K562 (cell line): Measurements from ENCODE around the gene CD1E. TPM values are rescaled to one million over a fixed set of nuclear protein-coding genes. Genes with fewer than 3 reads are reported as not detected.
A peak's percentile ranks its signal among the peaks of the same experiment; 100 is the strongest.

Experiments used
- ATAC-seq: fragments of 200-7000 bp; cut with Tn5 transposase; 3 replicates; pipeline ENCODE4 v1.9.1; 2020; ENCODE audit warnings: moderate library complexity
- BruUV-seq: library from RNA; stranded (reverse); fragments of 400-500 nt; replicated peaks from 2 replicates; lab custom pipeline; 2021; lab: Mats Ljungman, UMichigan
- CTCF ChIA-PET: fragments of 300-600 bp; formaldehyde crosslinking; extraction: SDS; loops from one replicate; lab custom pipeline; 2021; ENCODE audit warnings: low intra/inter-chr PET ratio; lab: Yijun Ruan, JAX
- POLR2A ChIA-PET: fragments of 300-600, 350-650 bp; sonication (Branson Sonifier 250); formaldehyde crosslinking; extraction: SDS; loops from one replicate; lab custom pipeline; 2021; ENCODE audit warnings: antibody characterized with exemption, inconsistent platforms; lab: Yijun Ruan, JAX
- DNase-seq, 4 experiments: peaks; one replicate each; pipeline versions ENCODE4 v3.0.0 to v3.0.0-alpha.2; 2011 to 2018; ENCODE audit warnings: low spot score in 3 of 4, mixed read lengths in 3 of 4; ENCODE audit errors: extremely low read depth in 1 of 4
- FAIRE-seq: peaks from 2 replicates; lab custom pipeline; 2011; peaks lifted over from hg19 to GRCh38; lab: Jason Lieb, UNC
- H2AFZ ChIP-seq: 2 replicates; pipeline ENCODE4 v1.6.0; 2011; ENCODE audit warnings: low read depth, low read length, control low read depth, inconsistent platforms
- H3K27ac ChIP-seq: fragments of 200-600 bp; 3 replicates; pipeline ENCODE4 v1.8.0; 2011; ENCODE audit warnings: low read depth, mild to moderate bottlenecking, control low read depth, inconsistent platforms, low read length, moderate library complexity, mixed read lengths; ENCODE audit errors: extremely low read depth
- H3K27me3 ChIP-seq, 2 experiments: fragments of 300-600 bp in 1 of 2; 2 replicates in 1 of 2; 3 replicates in 1 of 2; pipeline versions ENCODE4 v1.6.0 to v1.8.0; 2011; ENCODE audit warnings: inconsistent platforms in 2 of 2, low read length in 2 of 2, mild to moderate bottlenecking in 1 of 2, mixed read lengths in 1 of 2, moderate library complexity in 1 of 2; ENCODE audit not compliant: control insufficient read depth in 2 of 2, insufficient read depth in 2 of 2
- H3K36me3 ChIP-seq: fragments of 300-600 bp; 3 replicates; pipeline ENCODE4 v1.8.0; 2011; ENCODE audit warnings: mild to moderate bottlenecking, low read length, inconsistent platforms; ENCODE audit not compliant: control insufficient read depth, insufficient read depth
- H3K4me1 ChIP-seq, 2 experiments: fragments of 200-600 bp in 1 of 2; replicated peaks in 1 of 2; 2 replicates in 1 of 2; 3 replicates in 1 of 2; pipeline versions ENCODE4 v1.5.1 to v1.8.0; 2011; ENCODE audit warnings: inconsistent platforms in 2 of 2, low read length in 2 of 2, mild to moderate bottlenecking in 1 of 2, mixed read lengths in 1 of 2, moderate library complexity in 1 of 2; ENCODE audit not compliant: control insufficient read depth in 2 of 2, insufficient read depth in 2 of 2
- H3K4me2 ChIP-seq: 2 replicates; pipeline ENCODE4 v1.6.1; 2011; ENCODE audit warnings: low read length, control low read depth, inconsistent platforms, mixed read lengths; ENCODE audit not compliant: insufficient read depth
- H3K4me3 ChIP-seq: fragments of 200-600 bp; sonication (generic), shearing (Covaris generic); 2 replicates; pipeline ENCODE4 v1.5.1; 2016; ENCODE audit warnings: control low read depth, inconsistent platforms
- H3K79me2 ChIP-seq: fragments of 200-600 bp; 3 replicates; pipeline ENCODE4 v1.8.0; 2011; ENCODE audit warnings: low read length, inconsistent platforms; ENCODE audit not compliant: control insufficient read depth, insufficient read depth
- H3K9ac ChIP-seq, 2 experiments: 2 replicates each; pipeline versions ENCODE4 v1.6.0 to v1.6.1; 2011; ENCODE audit warnings: low read depth in 2 of 2, low read length in 2 of 2, control low read depth in 1 of 2, inconsistent platforms in 1 of 2, mild to moderate bottlenecking in 1 of 2, mixed read lengths in 1 of 2; ENCODE audit not compliant: insufficient read depth in 1 of 2
- H3K9me1 ChIP-seq: one replicate; pipeline ENCODE4 v1.6.0; 2011; ENCODE audit warnings: inconsistent platforms, mild to moderate bottlenecking, low read length, moderate library complexity; ENCODE audit not compliant: control insufficient read depth, insufficient read depth
- H3K9me3 ChIP-seq: replicated peaks from 2 replicates; pipeline ENCODE4 v1.5.1; 2011; ENCODE audit warnings: low read depth, low read length, inconsistent platforms; ENCODE audit not compliant: control insufficient read depth, insufficient read depth
- H4K20me1 ChIP-seq: replicated peaks from 2 replicates; pipeline ENCODE4 v1.6.1; 2011; ENCODE audit warnings: low read length, inconsistent platforms, mixed read lengths; ENCODE audit not compliant: control insufficient read depth, insufficient read depth
- ARHGAP35 ChIP-seq: fragments of 450-650 bp; IDR thresholded peaks from 2 replicates; pipeline ENCODE4 v1.6.1; 2018; ENCODE audit not compliant: partially characterized antibody
- MAFK ChIP-seq: IDR thresholded peaks from 2 replicates; pipeline ENCODE4 v1.6.1; 2011; ENCODE audit warnings: low read length, improper control_type of control experiment
- MYBL2 ChIP-seq, 2 experiments: fragments of 450-650 bp in 1 of 2; sonication (generic) in 1 of 2; formaldehyde crosslinking in 1 of 2; IDR thresholded peaks; 2 replicates each; pipeline versions ENCODE4 v1.6.1 to v1.8.1; 2017 to 2022; ENCODE audit warnings: borderline replicate concordance in 1 of 2, inconsistent platforms in 1 of 2, low read depth in 1 of 2, mild to moderate bottlenecking in 1 of 2, missing genetic modification reagents in 1 of 2, moderate library complexity in 1 of 2
- NFRKB ChIP-seq: fragments of 450-650 bp; IDR thresholded peaks from 2 replicates; pipeline ENCODE4 v1.6.1; 2016; ENCODE audit warnings: low read depth
- NR4A1 ChIP-seq, 2 experiments: fragments of 250-450 bp in 1 of 2; fragments of 450-650 bp in 1 of 2; sonication (Bioruptor Pico) in 1 of 2; IDR thresholded peaks; 2 replicates each; pipeline versions ENCODE4 v1.4.0 to v1.6.1; 2016 to 2020; ENCODE audit warnings: mild to moderate bottlenecking in 2 of 2, missing compliant biosample characterization in 1 of 2, missing genetic modification characterization in 1 of 2, moderate library complexity in 1 of 2
- TCF7 ChIP-seq: sonication (generic); IDR thresholded peaks from 2 replicates; pipeline ENCODE4 v1.6.1; 2016; ENCODE audit warnings: antibody characterized with exemption, borderline replicate concordance
- TGIF2 ChIP-seq: sonication (generic); formaldehyde crosslinking; IDR thresholded peaks from 2 replicates; pipeline ENCODE4 v1.8.1; 2022; ENCODE audit warnings: mild to moderate bottlenecking, missing genetic modification reagents, moderate library complexity
- WGBS: fragments of 100-300 bp; shearing (Covaris generic); methylation state at CpG from one replicate; pipeline ENCODE4 v1.1.6; 2016; ENCODE audit warnings: low coverage, mixed read lengths; ENCODE audit not compliant: insufficient coverage; ENCODE audit errors: missing lambda C conversion rate; 5-methylcytosine and 5-hydroxymethylcytosine counted together
- in situ Hi-C: fragments of 300-500 bp; cut with MboI; formaldehyde crosslinking; loops from 4 replicates; pipeline ENCODE4 v1.15.0; 2018; ENCODE audit warnings: inconsistent platforms, mixed read lengths
- intact Hi-C: fragments of 100-400 bp; cut with micrococcal nuclease; formaldehyde crosslinking; loops from 2 replicates; pipeline ENCODE4 v1.14.2; 2022
- polyA plus RNA-seq, 8 experiments: library from polyadenylated mRNA; depleted of rRNA in 4 of 8; stranded (reverse) in 5 of 8; unstranded in 3 of 8; fragments of >200 nt; fragmentation: Nextera tagmentation in 2 of 8; fragmentation: Illumina TruSeq in 1 of 8; extraction: Ambion mirVana in 2 of 8; extraction: Trizol in 1 of 8; gene quantifications; 2 replicates each; pipeline versions ENCODE4 v1.2.1 to v1.2.3, GENCODE V29; 2011 to 2014; ENCODE audit warnings: inconsistent platforms in 1 of 8, missing spikeins in 1 of 8
- total RNA-seq, 7 experiments: library from RNA; depleted of rRNA in 6 of 7; stranded (reverse); fragments of >200 nt in 6 of 7; fragmentation: Illumina TruSeq in 2 of 7; extraction: Trizol in 2 of 7; gene quantifications; 2 replicates each; pipeline versions ENCODE4 v1.2.1 to v1.2.3, GENCODE V29; 2011 to 2021; ENCODE audit warnings: low replicate concordance in 1 of 7
- TF ChIP-seq, protein P1 (sequence below): fragments of 450-650 bp; formaldehyde crosslinking; conservative IDR thresholded peaks from 2 replicates; pipeline ENCODE4 v1.4.0; 2022; ENCODE audit warnings: mild to moderate bottlenecking, missing genetic modification characterization
- TF ChIP-seq, protein P2 (sequence below): fragments of 250-450 bp; sonication (Bioruptor Pico); IDR thresholded peaks from 2 replicates; pipeline ENCODE4 v1.6.1; 2021; ENCODE audit warnings: mild to moderate bottlenecking
- TF ChIP-seq, protein P3 (sequence below), 3 experiments: IDR thresholded peaks in 2 of 3; conservative IDR thresholded peaks in 1 of 3; 2 replicates each; pipeline ENCODE4 v1.5.1; 2011 to 2012; ENCODE audit warnings: low read length in 3 of 3, mild to moderate bottlenecking in 3 of 3, control low read depth in 2 of 3, improper control_type of control experiment in 1 of 3, inconsistent platforms in 1 of 3, low read depth in 1 of 3, mixed read lengths in 1 of 3, moderate library complexity in 1 of 3; ENCODE audit not compliant: insufficient read depth in 2 of 3

Gene CD1E
- total and polyA plus RNA-seq, 9 of the 15 experiments (the other 6 are each of a cell fraction or from before 2014, with no cell fraction given) = not detected

DNA sequence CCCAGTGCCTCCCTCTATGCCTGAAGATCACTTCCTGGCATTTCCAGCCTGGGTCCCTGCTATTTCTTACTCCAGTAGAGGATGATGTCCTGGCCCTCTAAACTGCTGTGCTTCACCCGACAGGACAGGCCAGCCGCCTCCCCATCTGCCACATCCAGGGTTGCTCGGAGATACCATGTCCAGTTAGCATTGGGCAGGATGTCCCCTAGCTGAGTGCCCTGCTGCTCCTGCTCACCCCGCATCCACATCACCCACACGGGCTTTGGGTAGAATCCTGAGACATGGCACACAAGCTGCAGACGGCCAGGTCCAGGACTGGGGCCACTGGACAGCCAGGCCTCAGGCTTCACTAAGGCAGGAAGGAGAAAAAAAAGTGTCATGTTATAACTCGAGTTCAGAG lies 24.4 kb upstream of the CD1E start (continued):
- TF ChIP-seq, protein P1, sequence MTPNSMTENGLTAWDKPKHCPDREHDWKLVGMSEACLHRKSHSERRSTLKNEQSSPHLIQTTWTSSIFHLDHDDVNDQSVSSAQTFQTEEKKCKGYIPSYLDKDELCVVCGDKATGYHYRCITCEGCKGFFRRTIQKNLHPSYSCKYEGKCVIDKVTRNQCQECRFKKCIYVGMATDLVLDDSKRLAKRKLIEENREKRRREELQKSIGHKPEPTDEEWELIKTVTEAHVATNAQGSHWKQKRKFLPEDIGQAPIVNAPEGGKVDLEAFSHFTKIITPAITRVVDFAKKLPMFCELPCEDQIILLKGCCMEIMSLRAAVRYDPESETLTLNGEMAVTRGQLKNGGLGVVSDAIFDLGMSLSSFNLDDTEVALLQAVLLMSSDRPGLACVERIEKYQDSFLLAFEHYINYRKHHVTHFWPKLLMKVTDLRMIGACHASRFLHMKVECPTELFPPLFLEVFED (CRISPR knock-in tag) = no peak
- no peak for TF ChIP-seq MAFK
- TF ChIP-seq NR4A1 (CRISPR knock-in tag; IDR thresholded peaks at IDR 0.05) = no peak
- no peak for TF ChIP-seq NR4A1 (tag; IDR thresholded peaks at IDR 0.05)
- TF ChIP-seq, protein P2, sequence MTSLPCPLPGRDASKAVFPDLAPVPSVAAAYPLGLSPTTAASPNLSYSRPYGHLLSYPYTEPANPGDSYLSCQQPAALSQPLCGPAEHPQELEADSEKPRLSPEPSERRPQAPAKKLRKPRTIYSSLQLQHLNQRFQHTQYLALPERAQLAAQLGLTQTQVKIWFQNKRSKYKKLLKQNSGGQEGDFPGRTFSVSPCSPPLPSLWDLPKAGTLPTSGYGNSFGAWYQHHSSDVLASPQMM = no peak
- TF ChIP-seq TGIF2 (CRISPR knock-in tag) = no peak
- no peak for TF ChIP-seq ARHGAP35
- TF ChIP-seq MYBL2 (IDR thresholded peaks at IDR 0.05; ENCODE audit: low read depth) = no peak
- TF ChIP-seq MYBL2 (CRISPR knock-in tag; IDR thresholded peaks at IDR 0.05; ENCODE audit: borderline replicate concordance) = no peak
- TF ChIP-seq NFRKB = no peak

DNA sequence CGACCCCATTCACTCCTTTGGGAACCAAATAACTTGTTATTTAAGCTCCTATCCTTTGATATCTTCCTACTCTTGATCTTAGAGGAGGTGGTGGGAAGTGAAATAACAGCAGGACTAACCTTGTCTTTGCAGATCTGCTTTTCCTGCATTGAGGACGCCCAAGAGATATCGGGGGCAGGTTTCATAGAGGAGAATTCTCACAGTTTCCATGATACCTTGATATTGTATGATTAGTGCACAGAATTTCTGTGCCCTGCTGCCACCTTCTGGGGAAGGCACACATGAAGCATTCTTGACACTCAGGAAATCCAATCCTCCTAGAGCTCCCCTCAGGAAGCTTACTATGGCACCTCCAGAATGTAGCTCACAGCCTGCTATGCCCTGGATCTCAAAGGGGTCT lies 24.0 kb upstream of the CD1E start:
- H3K36me3 ChIP-seq = no peaks in the 10 kb centered on the region
- H3K27me3 ChIP-seq = no peaks in the 10 kb centered on the region
- ChIA-PET CTCF (interaction anchor here (0.6 kb wide), 1 partner anchor 1904 kb away, joined by 3 read pairs; no protein-coding TSS in a partner anchor), POLR2A (no interaction called here)
- 0% methylated on average over 3 of the region's 3 CpGs for WGBS
- BruUV-seq = no TSS peak
- in situ Hi-C loops = no loop called here
- H3K79me2 ChIP-seq = no peaks in the 10 kb centered on the region
- no peaks in the 10 kb centered on the region for H4K20me1 ChIP-seq
- ATAC-seq = no peak
- DNase-seq = no peak
- TF ChIP-seq, protein P3, sequence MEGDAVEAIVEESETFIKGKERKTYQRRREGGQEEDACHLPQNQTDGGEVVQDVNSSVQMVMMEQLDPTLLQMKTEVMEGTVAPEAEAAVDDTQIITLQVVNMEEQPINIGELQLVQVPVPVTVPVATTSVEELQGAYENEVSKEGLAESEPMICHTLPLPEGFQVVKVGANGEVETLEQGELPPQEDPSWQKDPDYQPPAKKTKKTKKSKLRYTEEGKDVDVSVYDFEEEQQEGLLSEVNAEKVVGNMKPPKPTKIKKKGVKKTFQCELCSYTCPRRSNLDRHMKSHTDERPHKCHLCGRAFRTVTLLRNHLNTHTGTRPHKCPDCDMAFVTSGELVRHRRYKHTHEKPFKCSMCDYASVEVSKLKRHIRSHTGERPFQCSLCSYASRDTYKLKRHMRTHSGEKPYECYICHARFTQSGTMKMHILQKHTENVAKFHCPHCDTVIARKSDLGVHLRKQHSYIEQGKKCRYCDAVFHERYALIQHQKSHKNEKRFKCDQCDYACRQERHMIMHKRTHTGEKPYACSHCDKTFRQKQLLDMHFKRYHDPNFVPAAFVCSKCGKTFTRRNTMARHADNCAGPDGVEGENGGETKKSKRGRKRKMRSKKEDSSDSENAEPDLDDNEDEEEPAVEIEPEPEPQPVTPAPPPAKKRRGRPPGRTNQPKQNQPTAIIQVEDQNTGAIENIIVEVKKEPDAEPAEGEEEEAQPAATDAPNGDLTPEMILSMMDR (IDR thresholded peaks at IDR 0.05 in 2 of 3, conservative IDR thresholded peaks at IDR 0.05 in 1 of 3; ENCODE audit: insufficient read depth in 2 of 3, low read depth in 1 of 3, low read length in 3 of 3) = peak in 1 of 3 experiments; percentile 28; a peak in 2 of 6 replicates
- TF ChIP-seq TCF7 = no peak
- no peaks in the 10 kb centered on the region for H3K4me1 ChIP-seq
- no peak overlapping the region for H3K9ac ChIP-seq
- intact Hi-C loops = no loop called here
- H3K4me2 ChIP-seq = no peak overlapping the region
- FAIRE-seq = no peak
- no peaks in the 10 kb centered on the region for H3K9me3 ChIP-seq
- H3K9me1 ChIP-seq = no peaks in the 10 kb centered on the region
- H2AFZ ChIP-seq = no peak overlapping the region
- H3K4me3 ChIP-seq = no peak overlapping the region
- no peak overlapping the region for H3K27ac ChIP-seq
